ENCODE results near the gene FAAP24.

- TF ChIP-seq POLR2A (IDR thresholded peaks at IDR 0.05) (no peak), CTCF (IDR thresholded peaks at IDR 0.05 in 4 of 5, conservative IDR thresholded peaks at IDR 0.05 in 1 of 5) (no peak)
Observed at GRCh38 chr19:32924200-32924599, 47.8 kb upstream of the FAAP24 start.

All from gastrocnemius medialis (tissue), 4 donors.